Neural cell (in vitro differentiated cells): ENCODE results near the gene TMEM255B.

Experiments
- CTCF ChIP-seq: fragments of 450-650 bp; IDR thresholded peaks from 2 replicates; pipeline ENCODE4 v1.5.1; 2014; ENCODE audit warnings: antibody characterized with exemption, mild to moderate bottlenecking, moderate library complexity; ENCODE audit not compliant: poor library complexity, severe bottlenecking
- EP300 ChIP-seq: fragments of 450-650 bp; conservative IDR thresholded peaks from 2 replicates; pipeline ENCODE4 v1.6.1; 2014; ENCODE audit warnings: antibody characterized with exemption, mild to moderate bottlenecking, moderate library complexity; ENCODE audit not compliant: poor library complexity, severe bottlenecking
- EZH2 ChIP-seq: fragments of 200-600, 300-800 bp; shearing (Covaris generic), sonication (generic); IDR thresholded peaks from 2 replicates; pipeline ENCODE4 v1.6.1; 2014; ENCODE audit warnings: antibody characterized with exemption, low read length, borderline replicate concordance, mild to moderate bottlenecking; ENCODE audit not compliant: insufficient read depth, poor library complexity, severe bottlenecking
- MXI1 ChIP-seq: fragments of 450-650 bp; conservative IDR thresholded peaks from 2 replicates; pipeline ENCODE4 v1.6.1; 2014; ENCODE audit warnings: antibody characterized with exemption, mild to moderate bottlenecking; ENCODE audit not compliant: poor library complexity, severe bottlenecking
- POLR2AphosphoS5 ChIP-seq: IDR thresholded peaks from 2 replicates; pipeline ENCODE4 v1.6.1; 2012
- RAD21 ChIP-seq: fragments of 450-650 bp; conservative IDR thresholded peaks from 2 replicates; pipeline ENCODE4 v1.6.1; 2014; ENCODE audit warnings: antibody characterized with exemption, mild to moderate bottlenecking, moderate library complexity
- SMC3 ChIP-seq: fragments of 450-650 bp; conservative IDR thresholded peaks from 2 replicates; pipeline ENCODE4 v1.6.1; 2014; ENCODE audit warnings: antibody characterized with exemption, mild to moderate bottlenecking, moderate library complexity; ENCODE audit not compliant: poor library complexity
- TAF1 ChIP-seq: IDR thresholded peaks from 2 replicates; pipeline ENCODE4 v1.6.1; 2012; ENCODE audit warnings: low read depth
- TF ChIP-seq, protein P1 (sequence below): IDR thresholded peaks from 2 replicates; pipeline ENCODE4 v1.6.1; 2012; ENCODE audit warnings: borderline replicate concordance

DNA sequence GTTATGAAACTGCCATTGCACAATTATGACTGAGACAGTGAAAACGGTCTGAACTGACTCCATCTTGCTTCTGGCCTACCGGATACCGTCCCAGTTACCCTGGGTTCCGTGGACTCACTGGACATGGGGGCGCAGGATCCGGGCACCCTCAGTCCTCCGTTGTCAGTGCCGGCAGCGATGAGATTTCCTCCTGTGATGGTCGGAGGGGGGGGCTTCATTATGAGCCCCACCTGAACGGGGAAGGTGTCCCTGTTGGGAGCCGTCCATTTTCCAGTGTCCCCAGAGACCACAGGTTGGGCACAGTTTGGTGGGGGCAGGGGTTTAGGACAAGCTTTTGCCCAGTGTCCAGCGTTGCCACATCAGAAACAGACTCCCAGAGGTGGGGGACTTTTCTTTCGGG lies 23.4 kb downstream of the TMEM255B start:
- TF ChIP-seq CTCF (no peak), POLR2AphosphoS5 (no peak), EZH2 (no peak), RAD21 (no peak), EP300 (no peak), TAF1 (no peak), MXI1 (no peak), SMC3 (no peak)
- TF ChIP-seq, protein P1, sequence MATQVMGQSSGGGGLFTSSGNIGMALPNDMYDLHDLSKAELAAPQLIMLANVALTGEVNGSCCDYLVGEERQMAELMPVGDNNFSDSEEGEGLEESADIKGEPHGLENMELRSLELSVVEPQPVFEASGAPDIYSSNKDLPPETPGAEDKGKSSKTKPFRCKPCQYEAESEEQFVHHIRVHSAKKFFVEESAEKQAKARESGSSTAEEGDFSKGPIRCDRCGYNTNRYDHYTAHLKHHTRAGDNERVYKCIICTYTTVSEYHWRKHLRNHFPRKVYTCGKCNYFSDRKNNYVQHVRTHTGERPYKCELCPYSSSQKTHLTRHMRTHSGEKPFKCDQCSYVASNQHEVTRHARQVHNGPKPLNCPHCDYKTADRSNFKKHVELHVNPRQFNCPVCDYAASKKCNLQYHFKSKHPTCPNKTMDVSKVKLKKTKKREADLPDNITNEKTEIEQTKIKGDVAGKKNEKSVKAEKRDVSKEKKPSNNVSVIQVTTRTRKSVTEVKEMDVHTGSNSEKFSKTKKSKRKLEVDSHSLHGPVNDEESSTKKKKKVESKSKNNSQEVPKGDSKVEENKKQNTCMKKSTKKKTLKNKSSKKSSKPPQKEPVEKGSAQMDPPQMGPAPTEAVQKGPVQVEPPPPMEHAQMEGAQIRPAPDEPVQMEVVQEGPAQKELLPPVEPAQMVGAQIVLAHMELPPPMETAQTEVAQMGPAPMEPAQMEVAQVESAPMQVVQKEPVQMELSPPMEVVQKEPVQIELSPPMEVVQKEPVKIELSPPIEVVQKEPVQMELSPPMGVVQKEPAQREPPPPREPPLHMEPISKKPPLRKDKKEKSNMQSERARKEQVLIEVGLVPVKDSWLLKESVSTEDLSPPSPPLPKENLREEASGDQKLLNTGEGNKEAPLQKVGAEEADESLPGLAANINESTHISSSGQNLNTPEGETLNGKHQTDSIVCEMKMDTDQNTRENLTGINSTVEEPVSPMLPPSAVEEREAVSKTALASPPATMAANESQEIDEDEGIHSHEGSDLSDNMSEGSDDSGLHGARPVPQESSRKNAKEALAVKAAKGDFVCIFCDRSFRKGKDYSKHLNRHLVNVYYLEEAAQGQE = no peak
